OCI-LY1 (cell line): Measurements from ENCODE around the gene SEPTIN5.

Source experiments
- EZH2 ChIP-seq: fragments of 200-600 bp; sonication (generic), shearing (Covaris generic); IDR thresholded peaks from 2 replicates; pipeline ENCODE4 v1.8.0; 2017; ENCODE audit warnings: borderline replicate concordance, mixed run types, mild to moderate bottlenecking, antibody characterized with exemption, low read length, moderate library complexity, mixed read lengths
- TF ChIP-seq, protein P1 (sequence below): fragments of 200-600 bp; sonication (generic), shearing (Covaris generic); IDR thresholded peaks from 2 replicates; pipeline ENCODE4 v1.5.1; 2017; ENCODE audit warnings: mild to moderate bottlenecking, antibody characterized with exemption, low read length, moderate library complexity, mixed read lengths

DNA sequence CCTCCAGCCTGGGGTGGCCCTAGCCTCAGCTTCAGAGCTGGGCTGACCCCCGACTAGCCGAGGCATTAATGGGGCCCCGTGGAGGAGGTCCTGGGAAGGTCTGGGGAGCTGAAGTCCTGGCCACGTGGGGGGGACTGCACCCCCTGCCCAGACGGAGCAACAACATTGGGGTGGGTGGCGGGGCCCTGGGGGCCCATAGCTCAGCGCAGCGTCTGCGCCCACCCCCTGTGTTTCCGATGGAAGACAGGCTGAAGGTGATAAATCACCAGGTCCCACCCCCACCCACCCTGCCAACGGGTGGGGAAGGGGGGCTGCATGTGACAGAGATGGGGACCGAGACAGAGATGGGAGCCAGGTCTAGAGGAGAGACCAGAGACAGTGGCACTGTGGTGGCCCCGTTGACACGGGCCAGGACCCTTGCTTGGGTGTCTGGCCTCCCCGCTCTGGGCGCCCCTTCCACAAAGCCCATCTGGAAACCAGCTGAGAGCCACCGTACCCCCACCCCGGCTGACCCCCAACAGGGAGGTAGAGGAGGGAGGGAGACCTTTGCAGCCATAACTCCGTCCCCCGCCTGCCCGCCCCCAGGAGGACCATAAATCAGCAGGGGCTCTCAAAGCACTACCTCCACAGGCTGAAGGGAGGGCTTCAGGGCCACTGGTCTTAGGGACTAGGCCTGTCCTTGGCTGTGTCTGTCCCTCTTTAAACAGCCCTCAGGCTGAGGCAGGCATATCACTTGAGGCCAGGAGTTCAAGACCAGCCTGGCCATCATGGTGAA is 17.2 kb downstream of the SEPTIN5 start:
- no peak for TF ChIP-seq EZH2
- TF ChIP-seq, protein P1, sequence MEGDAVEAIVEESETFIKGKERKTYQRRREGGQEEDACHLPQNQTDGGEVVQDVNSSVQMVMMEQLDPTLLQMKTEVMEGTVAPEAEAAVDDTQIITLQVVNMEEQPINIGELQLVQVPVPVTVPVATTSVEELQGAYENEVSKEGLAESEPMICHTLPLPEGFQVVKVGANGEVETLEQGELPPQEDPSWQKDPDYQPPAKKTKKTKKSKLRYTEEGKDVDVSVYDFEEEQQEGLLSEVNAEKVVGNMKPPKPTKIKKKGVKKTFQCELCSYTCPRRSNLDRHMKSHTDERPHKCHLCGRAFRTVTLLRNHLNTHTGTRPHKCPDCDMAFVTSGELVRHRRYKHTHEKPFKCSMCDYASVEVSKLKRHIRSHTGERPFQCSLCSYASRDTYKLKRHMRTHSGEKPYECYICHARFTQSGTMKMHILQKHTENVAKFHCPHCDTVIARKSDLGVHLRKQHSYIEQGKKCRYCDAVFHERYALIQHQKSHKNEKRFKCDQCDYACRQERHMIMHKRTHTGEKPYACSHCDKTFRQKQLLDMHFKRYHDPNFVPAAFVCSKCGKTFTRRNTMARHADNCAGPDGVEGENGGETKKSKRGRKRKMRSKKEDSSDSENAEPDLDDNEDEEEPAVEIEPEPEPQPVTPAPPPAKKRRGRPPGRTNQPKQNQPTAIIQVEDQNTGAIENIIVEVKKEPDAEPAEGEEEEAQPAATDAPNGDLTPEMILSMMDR = no peak
